Daoy (cell line): ENCODE measurements around the gene FRK. TPM values are rescaled to one million over a fixed set of nuclear protein-coding genes. Genes with fewer than 3 reads are reported as not detected.
A peak's percentile ranks its signal among the peaks of the same experiment; 100 is the strongest.
"Not testable (repeated sequence)": the region's sequence is repeated elsewhere in the genome, so short reads cannot be mapped to it uniquely, and the experiment has no call there.

Experiments used
- DNase-seq: peaks from one replicate; pipeline ENCODE4 v3.0.0-alpha.2; 2015; ENCODE audit warnings: low read depth
- total RNA-seq: library from RNA; depleted of rRNA; stranded (reverse); fragments of >200 nt; shearing (Covaris generic); gene quantifications from 2 replicates; pipeline ENCODE4 v1.2.3, GENCODE V29; 2014; rRNA removed

The FRK gene
- total RNA-seq, 1 experiment from 2014 or later, result 0.57 TPM

DNA sequence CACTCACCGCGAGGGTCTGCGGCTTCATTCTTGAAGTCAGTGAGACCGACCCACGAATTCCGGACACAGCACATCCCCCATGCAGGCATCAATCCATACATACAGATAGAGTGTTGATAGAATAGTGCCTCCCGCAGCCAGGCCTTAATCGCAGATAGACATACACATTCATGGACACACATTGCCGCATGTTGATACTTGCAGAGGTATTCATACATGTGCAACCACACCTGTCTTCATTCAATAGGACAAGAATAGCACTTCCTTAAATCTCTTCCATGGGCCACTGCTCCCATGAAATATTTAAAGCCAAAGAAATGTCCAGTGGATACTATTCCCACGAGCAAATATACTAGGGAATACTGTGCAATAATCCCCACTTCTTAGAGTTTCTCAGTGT is 170.5 kb downstream of the FRK start:
- no peak for DNase-seq

DNA sequence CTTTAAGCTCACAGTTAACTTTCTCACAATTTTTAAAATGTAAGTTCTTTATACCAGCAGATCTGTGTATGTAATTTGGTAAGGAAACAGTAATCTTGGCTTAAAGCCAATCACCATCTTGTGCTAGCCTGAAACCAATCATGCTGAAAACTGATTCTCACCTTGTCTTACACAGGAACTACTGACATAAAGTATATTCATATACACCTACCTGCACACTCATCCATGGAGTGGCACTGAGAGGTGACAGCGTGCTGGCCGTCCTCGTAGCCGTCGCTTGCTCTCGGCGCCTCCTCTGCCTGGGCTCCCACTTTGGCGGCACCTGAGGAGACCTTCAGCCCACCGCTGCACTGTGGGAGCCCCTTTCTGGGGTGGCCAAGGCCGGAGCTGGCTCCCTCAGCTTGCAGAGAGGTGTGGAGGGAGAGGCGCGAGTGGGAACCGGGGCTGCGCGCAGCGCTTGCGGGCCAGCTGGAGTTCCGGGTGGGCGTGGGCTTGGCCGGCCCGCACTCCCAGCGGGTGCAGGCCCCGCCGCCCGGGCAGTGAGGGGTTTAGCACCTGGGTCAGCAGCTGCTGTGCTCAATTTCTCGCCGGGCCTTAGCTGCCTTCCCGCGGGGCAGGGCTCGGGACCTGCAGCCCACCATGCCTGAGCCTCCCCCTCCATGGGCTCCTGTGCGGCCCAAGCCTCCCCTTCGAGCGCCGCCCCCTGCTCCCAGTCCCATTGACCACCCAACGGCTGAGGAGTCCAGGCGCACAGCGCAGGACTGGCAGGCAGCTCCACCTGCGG is 171.8 kb downstream of the FRK start:
- DNase-seq, result not testable (repeated sequence)

DNA sequence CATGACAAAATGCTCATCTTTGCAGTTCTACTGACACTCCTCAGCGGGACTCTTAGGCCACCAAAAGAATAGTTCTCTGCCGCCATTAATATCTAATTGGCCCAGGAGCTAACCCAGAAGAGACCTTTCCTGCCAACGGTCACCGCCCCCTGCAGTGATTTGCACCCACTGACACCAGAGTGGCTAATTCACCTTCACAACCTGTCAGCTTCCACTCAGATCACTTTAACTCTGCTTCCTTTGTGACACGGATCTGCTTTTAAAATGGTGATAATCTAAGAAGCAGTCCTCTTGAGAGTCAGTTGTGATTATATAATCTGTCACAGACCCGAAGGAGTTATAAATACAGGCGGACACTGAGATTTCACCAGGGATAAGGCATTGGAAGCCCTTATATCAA is 172.8 kb downstream of the FRK start:
- DNase-seq, result no peak

DNA sequence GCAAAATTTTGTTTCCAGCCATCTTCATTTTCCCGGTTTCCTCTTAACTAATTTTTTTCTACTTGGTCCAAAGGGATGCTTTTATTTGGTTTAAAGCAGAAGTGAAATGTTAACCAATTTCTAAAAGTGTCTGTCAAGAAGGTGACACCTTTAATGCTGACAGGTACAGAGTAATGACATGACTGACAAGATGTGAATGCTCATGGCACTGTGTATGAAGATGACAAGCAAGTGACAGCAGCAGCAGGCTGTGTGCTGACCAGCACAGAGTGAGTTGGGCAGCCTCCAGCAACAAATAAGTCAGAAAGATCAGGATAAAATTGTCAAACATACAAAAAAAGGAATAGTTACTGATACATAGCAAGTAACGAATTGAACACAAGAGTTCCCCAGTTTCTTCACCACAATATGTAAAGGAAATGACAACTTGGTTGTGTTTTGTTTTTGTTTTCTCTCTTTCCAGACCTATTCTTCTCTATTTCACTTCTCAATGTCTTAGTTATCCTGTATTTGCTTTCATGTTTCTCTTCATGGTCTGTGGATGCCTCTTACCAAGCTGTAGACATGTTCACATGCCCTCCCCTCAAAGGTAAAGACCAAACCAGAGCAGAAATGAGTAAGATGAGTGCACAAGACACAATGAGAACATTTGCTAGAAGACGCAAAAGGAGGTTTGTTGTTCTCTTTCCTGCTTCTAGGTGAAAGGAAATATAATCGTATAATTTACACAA is 174.9 kb downstream of the FRK start:
- no peak for DNase-seq

DNA sequence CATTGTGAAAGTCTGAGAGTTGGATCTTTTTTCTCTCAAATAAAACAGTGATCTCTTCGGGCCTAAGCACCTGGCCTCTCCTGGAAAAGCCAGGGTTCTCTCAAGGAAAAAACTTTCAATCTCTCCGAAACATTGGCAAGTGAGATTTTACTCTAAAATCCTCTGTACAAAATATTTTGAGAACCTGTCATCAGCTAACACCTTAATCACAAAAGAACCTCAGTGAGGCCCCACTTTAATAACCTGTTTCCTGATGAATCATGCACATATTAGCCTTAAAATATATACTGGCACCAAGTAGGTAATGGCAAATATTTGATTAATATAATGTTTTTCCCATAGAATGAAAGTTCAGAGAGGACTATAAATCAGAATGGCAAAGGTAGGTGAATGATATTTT is 177.9 kb downstream of the FRK start:
- no peak for DNase-seq

DNA sequence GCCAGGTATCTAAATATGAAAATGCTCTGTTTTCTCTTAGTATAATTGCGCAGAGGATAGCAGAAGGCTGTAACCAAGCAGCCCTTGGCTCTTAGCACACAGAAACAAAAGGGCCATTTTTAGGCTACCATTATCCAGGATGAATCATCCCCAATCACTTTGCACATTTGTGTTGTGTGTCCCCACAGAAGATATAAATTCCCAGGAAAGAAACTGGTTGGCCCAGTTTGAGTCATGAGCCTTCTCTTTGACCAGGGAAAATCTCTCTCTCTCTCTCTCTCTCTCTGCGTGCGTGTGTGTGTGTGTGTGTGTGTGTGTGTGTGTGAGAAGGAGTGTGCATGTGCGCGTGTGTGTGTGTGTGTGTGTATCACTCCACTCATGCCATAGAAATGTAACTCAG is 178.5 kb downstream of the FRK start:
- peak; percentile 19 for DNase-seq

Other genes with a start within 250 kb of the FRK start
- gene NT5DC1, start 40.0 kb upstream of the FRK start, total RNA-seq, result 5.1 and 18.3 TPM in 2 replicates
- 0.17 TPM in 1 of 2 replicates, not detected in the other for gene COL10A1, start 65.2 kb upstream of the FRK start, total RNA-seq
- gene TSPYL4, start 193.2 kb upstream of the FRK start, total RNA-seq, result 7.6 and 11.7 TPM in 2 replicates
- 36.9 and 41.2 TPM in 2 replicates for gene TSPYL1, start 219.0 kb upstream of the FRK start, total RNA-seq